Measurements from ENCODE around the gene PPP2R2D.

DNA sequence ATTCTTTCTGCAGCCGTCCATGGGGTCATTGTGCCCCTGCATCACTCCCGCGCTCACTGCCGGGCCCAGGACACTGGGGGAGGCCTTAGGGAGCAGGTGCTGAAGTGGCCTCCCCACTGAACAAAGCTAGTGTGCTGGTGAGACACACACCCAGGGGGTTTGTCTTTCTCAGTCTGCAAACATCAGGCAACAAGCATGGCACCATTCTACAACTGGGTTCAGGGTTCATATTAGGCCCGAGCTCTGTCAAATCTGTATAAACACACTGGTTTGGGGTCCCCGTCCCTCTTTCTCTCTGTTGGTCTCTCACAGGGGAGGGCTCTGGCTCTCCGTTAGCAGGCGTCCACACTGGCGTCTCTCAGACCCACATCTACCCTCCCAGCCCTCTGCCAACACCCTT lies 11.1 kb upstream of the PPP2R2D start:
- TF ChIP-seq, protein P1, sequence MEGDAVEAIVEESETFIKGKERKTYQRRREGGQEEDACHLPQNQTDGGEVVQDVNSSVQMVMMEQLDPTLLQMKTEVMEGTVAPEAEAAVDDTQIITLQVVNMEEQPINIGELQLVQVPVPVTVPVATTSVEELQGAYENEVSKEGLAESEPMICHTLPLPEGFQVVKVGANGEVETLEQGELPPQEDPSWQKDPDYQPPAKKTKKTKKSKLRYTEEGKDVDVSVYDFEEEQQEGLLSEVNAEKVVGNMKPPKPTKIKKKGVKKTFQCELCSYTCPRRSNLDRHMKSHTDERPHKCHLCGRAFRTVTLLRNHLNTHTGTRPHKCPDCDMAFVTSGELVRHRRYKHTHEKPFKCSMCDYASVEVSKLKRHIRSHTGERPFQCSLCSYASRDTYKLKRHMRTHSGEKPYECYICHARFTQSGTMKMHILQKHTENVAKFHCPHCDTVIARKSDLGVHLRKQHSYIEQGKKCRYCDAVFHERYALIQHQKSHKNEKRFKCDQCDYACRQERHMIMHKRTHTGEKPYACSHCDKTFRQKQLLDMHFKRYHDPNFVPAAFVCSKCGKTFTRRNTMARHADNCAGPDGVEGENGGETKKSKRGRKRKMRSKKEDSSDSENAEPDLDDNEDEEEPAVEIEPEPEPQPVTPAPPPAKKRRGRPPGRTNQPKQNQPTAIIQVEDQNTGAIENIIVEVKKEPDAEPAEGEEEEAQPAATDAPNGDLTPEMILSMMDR (conservative IDR thresholded peaks at IDR 0.05; ENCODE audit: low read length): no peak
- no peak for TF ChIP-seq EZH2phosphoT487 (IDR thresholded peaks at IDR 0.05; ENCODE audit: borderline replicate concordance, low read depth, low read length)

Measured in OCI-LY7 (cell line).